ENCODE data around the gene EDNRA.

GRCh38 chr4:147456706-147457105 lies 24.2 kb upstream of the EDNRA start:
- TF ChIP-seq POLR2A (IDR thresholded peaks at IDR 0.05), result no peak
- no peak for TF ChIP-seq CTCF (IDR thresholded peaks at IDR 0.05)

Measured in heart left ventricle (tissue), 13 donors.